ENCODE data around the gene GRM5. TPM values are rescaled to one million over a fixed set of nuclear protein-coding genes. Genes with fewer than 3 reads are reported as not detected.

The GRM5 gene
- total RNA-seq, 1 donor from 2014 or later: not detected

DNA sequence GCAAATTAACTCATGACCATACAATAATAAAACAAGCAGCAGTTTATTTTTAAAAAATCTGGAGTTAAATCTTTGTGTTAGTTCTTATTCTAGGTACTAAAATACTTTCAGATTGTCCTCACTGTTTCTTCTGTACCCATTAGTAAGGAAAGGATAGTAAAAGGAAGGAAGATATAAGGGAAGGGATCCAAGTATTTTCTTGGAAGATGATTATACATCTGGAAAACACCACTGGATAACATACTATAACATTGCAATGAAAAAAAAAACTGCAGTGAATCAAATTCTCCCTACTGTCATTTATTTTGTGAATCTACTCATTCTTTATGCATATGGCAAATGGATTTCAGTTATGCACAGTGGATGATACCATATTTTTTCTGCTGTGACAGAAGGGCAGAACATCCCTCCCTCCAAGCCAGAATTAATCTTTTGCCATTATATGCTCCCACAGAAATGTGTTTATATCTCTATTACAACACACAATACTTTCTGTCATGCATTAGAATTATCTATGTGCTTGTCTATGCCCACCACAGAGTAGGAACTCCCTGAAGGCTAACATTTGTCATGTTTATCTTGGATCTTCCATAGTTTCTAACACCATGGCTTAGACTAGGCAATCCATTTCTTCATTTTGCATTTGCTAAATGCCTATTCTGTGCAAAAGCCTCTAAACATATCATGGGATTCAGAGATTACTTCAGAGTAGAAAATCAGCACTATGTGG lies 446.0 kb downstream of the GRM5 start:
- no peak overlapping the region for H3K27ac ChIP-seq (replicated peaks)
- no peak for DNase-seq
- TF ChIP-seq, protein P1, sequence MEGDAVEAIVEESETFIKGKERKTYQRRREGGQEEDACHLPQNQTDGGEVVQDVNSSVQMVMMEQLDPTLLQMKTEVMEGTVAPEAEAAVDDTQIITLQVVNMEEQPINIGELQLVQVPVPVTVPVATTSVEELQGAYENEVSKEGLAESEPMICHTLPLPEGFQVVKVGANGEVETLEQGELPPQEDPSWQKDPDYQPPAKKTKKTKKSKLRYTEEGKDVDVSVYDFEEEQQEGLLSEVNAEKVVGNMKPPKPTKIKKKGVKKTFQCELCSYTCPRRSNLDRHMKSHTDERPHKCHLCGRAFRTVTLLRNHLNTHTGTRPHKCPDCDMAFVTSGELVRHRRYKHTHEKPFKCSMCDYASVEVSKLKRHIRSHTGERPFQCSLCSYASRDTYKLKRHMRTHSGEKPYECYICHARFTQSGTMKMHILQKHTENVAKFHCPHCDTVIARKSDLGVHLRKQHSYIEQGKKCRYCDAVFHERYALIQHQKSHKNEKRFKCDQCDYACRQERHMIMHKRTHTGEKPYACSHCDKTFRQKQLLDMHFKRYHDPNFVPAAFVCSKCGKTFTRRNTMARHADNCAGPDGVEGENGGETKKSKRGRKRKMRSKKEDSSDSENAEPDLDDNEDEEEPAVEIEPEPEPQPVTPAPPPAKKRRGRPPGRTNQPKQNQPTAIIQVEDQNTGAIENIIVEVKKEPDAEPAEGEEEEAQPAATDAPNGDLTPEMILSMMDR (IDR thresholded peaks at IDR 0.05; ENCODE audit: borderline replicate concordance): no peak
- intact Hi-C loops (cut with micrococcal nuclease): no loop called here
- no peaks in the 10 kb centered on the region for H3K27me3 ChIP-seq (ENCODE audit: low read depth)
- H3K9me3 ChIP-seq (replicated peaks): no peaks in the 10 kb centered on the region
- no peaks in the 10 kb centered on the region for H3K4me1 ChIP-seq
- no peaks in the 10 kb centered on the region for H3K36me3 ChIP-seq
- H3K4me3 ChIP-seq: no peak overlapping the region

DNA sequence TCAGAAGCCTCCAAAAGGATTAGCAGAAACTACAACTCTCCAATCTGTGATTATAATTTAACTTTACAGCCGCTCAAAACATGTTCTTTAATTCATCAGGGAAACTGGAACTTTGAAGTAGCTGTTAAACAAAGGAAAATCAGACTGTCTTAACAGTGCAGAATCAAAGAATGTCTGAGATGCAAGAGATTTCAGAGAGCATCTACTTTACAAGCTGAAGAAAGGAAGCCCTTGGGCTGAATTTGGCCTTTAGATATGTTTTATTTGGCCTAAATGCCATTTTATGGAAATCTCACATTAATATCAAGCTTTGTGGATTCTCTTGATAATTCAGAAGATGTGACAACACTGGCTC lies 446.7 kb downstream of the GRM5 start:
- Histone ChIP-seq H3K4me1 (no peaks in the 10 kb centered on the region), H3K9me3 (replicated peaks) (no peaks in the 10 kb centered on the region), H3K4me3 (no peak overlapping the region), H3K36me3 (no peaks in the 10 kb centered on the region), H3K27ac (replicated peaks) (no peak overlapping the region), H3K27me3 (ENCODE audit: low read depth) (no peaks in the 10 kb centered on the region)
- TF ChIP-seq, protein P1 (IDR thresholded peaks at IDR 0.05; ENCODE audit: borderline replicate concordance): no peak
- no peak for DNase-seq
- intact Hi-C loops (cut with micrococcal nuclease): no loop called here

- H3K9me3 ChIP-seq (replicated peaks): no peaks in the 10 kb centered on the region
- no peak overlapping the region for H3K27ac ChIP-seq (replicated peaks)
- H3K4me1 ChIP-seq: no peaks in the 10 kb centered on the region
- no peak for DNase-seq
- no peaks in the 10 kb centered on the region for H3K27me3 ChIP-seq (ENCODE audit: low read depth)
- intact Hi-C loops (cut with micrococcal nuclease): no loop called here
- H3K4me3 ChIP-seq: no peak overlapping the region
- no peaks in the 10 kb centered on the region for H3K36me3 ChIP-seq
- TF ChIP-seq, protein P1 (IDR thresholded peaks at IDR 0.05; ENCODE audit: borderline replicate concordance): no peak
Observed at GRCh38 chr11:88618327-88619070, 447.3 kb downstream of the GRM5 start.

- intact Hi-C loops (cut with micrococcal nuclease): no loop called here
- Histone ChIP-seq H3K4me3 (no peak overlapping the region), H3K9me3 (replicated peaks) (peaks cover 5% of the 10 kb centered on the region), H3K27ac (replicated peaks) (no peak overlapping the region), H3K27me3 (ENCODE audit: low read depth) (no peaks in the 10 kb centered on the region), H3K36me3 (no peaks in the 10 kb centered on the region), H3K4me1 (no peaks in the 10 kb centered on the region)
- TF ChIP-seq, protein P1 (IDR thresholded peaks at IDR 0.05; ENCODE audit: borderline replicate concordance): no peak
- DNase-seq: no peak
Observed at GRCh38 chr11:88617226-88617625, 448.6 kb downstream of the GRM5 start.

GRCh38 chr11:88604260-88604659 lies 461.5 kb downstream of the GRM5 start:
- Histone ChIP-seq H3K27me3 (ENCODE audit: low read depth) (peaks cover 6% of the 10 kb centered on the region), H3K4me3 (no peak overlapping the region), H3K9me3 (replicated peaks) (peaks cover under 1% of the 10 kb centered on the region), H3K36me3 (no peaks in the 10 kb centered on the region), H3K4me1 (no peaks in the 10 kb centered on the region), H3K27ac (replicated peaks) (no peak overlapping the region)
- DNase-seq: no peak
- TF ChIP-seq, protein P1 (IDR thresholded peaks at IDR 0.05; ENCODE audit: borderline replicate concordance): no peak
- intact Hi-C loops (cut with micrococcal nuclease): no loop called here
